Cerebellar cortex (tissue), 1 donor: ENCODE data around the gene CENPP.
A peak's percentile ranks its signal among the peaks of the same experiment; 100 is the strongest.
"Not testable (repeated sequence)": the region's sequence is repeated elsewhere in the genome, so short reads cannot be mapped to it uniquely, and the experiment has no call there.

Experiments
- DNase-seq: peaks from one replicate; pipeline ENCODE4 v3.0.0-alpha.2; 2015; ENCODE audit warnings: low spot score

The CENPP gene

DNA sequence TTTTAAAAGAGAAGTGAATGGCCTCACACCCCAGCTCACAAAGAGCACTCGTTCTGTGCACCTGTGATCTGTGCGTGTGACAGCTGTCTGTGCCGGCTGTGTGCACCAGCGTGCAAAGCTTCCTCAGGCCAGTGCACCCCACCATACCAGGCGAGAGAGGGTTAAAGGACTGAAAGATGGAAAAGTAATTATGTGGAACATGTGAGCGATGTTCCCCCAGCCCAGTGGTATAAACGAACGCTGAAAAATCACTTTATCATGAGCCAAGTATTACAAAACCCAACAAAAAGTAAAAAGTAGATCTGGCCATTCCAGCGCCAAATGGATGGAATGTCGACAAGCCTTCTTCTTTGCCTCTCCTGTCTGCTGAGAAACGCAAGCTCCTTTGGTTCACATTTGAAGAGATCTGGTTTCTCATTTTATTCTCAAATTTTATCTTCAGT is 290.5 kb downstream of the CENPP start:
- DNase-seq, result no peak

DNA sequence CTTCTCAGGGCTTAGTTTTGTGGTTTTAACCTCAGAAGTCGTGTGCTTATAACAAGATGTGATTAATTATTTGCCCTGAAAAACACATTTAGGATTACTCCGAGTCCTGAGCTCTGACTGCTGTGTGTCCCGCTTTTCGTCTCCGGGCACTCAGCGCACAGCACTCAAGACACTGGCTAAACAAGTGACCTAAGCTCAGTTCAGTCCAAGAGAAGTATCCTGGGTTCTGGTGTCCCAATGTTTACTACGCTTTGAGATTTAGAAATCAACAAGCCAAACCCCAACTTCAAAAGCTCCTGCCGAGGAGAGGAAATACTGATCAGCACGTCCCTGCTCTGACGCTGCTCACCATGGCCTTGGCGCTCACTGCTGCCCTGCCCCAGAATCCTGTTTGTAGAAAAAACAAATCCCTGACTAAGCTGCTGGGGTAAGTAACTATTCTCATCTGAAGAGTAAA is 290.9 kb downstream of the CENPP start:
- DNase-seq, result no peak

DNA sequence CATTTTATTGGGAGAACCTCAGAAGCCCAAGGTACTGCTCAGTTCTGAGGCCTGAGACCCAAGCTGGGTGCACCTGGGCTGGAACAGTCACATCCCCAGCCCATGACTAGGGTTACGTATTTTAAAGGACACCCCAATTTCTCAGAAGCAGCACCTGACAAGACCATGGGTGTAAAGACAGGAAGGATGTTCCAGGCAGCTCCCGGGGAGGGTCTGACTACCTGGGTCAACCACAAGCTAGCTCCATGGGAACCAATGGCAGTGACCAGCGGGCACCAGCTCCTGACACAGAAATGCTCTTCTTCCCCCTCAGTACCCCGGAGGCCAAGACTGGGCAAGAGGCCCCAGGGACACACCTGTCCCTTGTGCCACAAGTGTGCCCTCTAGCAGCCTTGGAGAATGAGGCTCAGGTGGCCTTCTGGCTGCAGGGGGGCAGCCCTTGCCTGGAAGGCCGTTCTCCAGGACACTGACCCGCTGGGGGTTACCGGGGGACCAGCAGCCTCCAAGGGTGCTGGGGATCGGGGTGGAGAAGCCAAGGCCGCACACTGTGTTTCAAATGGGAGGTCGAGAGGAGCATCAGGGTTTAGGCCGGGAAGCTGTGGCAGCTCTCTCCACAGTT is 291.6 kb downstream of the CENPP start:
- DNase-seq, result no peak

GRCh38 chr9:92617951-92618510 is 292.3 kb downstream of the CENPP start:
- no peak for DNase-seq

DNA sequence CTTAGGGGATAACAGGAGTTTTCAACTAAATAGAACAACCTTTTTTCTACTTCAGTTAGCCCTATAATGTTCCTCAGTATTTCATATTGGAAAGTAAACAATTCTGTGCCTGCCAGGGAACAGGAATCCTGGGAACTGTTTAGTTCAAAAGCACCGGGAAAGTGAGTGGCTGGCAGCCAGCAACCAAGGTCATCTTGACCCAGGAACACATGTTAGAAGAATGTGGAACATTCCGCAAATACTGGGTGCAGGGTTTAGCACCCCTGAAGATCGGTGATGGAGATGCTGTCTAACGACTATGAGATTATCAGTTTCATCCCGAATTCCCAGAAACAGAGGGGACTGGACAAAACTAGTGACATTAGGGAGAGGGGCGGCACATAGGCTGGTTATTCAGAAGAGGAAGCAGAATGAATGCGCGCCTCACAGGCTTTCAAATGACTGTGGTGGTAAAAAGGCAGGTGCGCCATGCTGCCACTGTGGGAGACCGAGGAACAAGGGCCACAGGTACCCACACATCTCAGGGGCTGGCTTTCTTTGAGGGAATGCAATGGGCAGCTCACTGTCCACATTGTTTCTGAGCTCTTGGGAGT is 293.0 kb downstream of the CENPP start:
- DNase-seq, result no peak

GRCh38 chr9:92619601-92620300 is 294.0 kb downstream of the CENPP start:
- DNase-seq, result no peak

- DNase-seq, result no peak
Observed at GRCh38 chr9:92620845-92621244, 295.1 kb downstream of the CENPP start.

DNA sequence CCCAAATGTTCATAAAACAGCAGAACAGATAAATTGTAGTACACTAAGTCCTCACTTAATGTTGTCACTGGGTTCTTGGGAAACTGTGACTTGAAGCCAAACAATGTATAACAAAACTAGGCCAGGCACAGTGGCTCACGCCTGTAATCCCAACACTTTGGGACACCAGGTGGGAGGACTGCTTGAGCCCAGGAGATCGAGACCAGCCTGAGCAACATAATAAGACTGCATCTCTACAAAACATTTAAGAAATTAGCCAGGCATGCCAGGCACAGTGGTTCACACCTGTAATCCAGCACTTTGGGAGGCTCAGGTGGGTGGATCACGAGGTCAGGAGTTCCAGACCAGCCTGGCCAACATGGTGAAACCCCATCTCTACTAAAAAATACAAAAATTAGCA is 298.2 kb downstream of the CENPP start:
- not testable (repeated sequence) for DNase-seq

DNA sequence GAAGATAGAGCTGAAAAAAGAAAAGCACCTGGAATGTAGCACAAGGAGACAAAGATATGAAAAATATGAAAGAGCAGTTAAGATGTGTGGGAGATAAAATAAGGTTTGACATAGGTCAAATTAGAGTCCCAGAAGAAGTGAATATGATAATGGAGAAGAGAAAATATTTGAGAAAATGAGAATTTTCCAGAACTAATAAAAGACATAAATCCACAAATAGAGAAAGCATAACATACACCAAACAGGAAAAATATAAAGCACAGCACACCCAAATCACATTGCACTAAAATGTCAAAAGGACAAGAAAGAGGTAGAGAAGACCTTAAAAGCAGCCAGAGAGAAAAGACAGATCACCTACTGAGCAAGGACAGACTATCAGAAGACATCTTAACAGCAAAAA is 300.7 kb downstream of the CENPP start:
- DNase-seq, result no peak

GRCh38 chr9:92627651-92628050 is 301.9 kb downstream of the CENPP start:
- DNase-seq, result no peak

DNA sequence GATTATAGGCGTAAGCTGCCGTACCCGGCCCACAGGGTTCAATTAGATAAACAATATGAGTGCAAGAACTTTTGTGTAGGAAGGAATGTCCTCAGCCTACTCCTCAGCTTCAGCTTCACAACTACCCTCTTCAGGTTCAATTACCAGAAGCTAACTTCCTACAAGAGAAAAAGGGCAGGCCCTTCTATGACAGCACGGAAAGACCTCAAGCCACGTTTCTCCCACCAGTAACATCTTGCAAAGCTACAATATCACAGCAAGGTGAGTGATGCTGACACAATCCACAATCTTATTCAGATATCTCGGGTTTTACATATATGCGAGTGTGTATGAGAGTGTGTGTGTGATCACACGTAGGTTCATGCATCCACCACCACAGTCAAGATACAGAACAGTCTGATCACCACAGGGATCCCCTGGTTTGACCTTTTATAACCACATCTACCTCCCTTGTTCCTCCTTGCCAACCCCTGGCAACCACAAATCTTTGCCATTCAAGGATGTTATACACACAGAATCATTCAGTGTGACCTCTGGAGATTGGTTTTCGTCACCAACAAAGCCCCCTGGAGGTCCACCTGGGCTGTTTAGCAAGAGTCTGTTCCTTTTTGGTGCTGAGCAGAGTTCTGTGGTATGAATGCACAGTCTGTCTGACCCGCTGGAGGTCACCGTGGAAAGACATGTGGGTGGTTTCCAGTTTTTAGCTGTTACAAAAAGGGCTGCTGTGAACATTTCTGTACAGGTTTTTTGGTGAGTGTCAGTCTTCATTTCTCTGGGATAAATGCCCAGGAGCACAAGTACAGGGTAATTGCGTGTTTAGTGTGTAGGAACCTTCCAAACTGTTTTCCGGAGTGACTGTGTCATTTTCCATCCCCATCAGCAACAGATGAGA is 305.9 kb downstream of the CENPP start:
- DNase-seq, result no peak

DNA sequence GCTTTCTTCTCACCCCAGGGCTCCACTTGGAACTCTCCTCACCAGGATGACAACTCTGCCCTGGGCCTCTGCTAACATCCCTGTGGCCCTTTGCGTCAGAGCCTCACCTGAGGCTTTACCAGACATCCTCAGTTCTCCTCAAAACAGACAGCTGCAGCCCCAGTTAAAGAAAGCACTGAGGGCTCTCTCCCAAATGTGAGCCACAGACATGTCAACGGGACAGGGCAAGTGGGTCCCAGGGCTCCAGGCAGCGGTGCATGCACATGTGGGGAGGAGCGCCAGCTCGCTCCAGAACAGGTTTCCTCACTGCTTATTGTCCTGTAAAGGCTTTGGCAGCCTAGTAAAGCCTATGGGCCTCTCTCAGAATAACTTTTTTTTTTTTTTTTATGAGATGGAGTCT is 306.9 kb downstream of the CENPP start:
- no peak for DNase-seq

DNA sequence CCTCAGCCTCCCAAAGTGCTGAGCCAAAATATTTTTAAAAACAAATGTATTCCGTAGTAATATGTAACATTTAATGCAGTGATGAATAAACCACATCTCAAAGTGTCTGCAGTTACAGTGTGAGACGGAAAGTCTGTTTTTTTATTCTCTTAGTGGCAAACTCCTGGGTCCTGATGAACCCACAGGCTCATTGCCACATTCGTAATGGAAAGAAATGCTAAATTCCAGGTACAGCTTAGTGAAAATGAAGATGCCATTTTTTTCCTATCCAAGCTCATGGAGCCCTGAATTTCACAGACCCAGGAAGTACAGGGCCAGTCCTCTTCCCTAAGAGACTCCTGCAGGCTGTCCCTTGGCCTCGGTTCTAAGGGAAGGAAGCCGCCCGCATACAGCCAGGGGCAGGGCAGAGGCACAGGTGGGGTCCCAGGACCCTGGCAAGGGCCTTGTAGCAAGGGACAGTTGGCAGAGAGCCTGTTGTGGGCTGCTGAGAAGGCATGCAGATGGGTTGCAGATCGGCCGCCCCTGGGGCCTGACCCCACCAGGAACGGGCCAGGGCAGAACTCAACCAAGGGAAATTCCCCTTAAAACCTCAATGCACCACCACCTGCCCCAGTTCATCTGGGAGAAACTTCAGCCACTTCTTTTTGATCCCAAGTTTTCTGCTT is 308.0 kb downstream of the CENPP start:
- DNase-seq, result no peak

GRCh38 chr9:92634712-92635605 is 309.2 kb downstream of the CENPP start:
- DNase-seq, result peak; percentile 62

GRCh38 chr9:92635760-92636159 is 310.0 kb downstream of the CENPP start:
- DNase-seq, result no peak

- no peak for DNase-seq
Observed at GRCh38 chr9:92636627-92637026, 310.9 kb downstream of the CENPP start.

- DNase-seq, result no peak
Observed at GRCh38 chr9:92637326-92637725, 311.6 kb downstream of the CENPP start.

DNA sequence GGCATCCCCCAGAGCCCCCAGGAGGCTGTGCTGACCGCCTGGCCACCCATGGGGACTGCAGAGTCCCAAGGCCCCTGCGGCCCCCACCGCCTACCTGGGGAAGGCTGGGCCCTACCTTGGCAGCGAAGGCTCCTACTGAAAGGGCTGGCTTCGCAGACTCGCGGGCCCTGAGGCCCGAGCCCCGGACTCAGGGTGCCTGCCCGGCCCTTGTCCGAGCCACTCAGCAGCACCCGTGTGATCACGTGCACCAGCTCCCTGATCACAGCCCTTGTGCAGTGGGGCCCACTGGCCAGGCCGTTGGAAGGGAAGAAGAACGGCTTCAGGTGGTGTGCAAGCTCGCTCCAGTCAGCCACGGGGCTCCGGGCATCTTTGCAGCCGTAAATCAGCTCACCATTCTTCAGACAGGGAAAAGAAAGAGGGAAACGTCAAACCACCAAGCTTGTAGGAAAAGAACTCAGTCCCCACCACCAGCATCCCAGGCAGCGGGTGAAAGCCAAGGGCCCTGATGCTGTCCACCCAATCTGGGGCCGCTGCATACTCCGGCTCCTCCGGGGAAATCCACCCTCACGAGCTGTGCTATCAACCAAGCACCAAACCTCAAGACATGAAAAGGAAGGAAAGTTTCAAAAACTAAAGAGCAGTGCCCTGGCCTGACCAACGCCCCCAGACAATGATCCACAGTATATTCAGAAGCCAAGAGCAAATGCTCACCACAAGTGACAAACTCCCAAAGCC is 312.3 kb downstream of the CENPP start:
- DNase-seq, result no peak

- no peak for DNase-seq
Observed at GRCh38 chr9:92638621-92639101, 312.9 kb downstream of the CENPP start.

- DNase-seq, result no peak
Observed at GRCh38 chr9:92639124-92639523, 313.4 kb downstream of the CENPP start.
